T47D (cell line): Measurements from ENCODE around the gene ATG16L1.

Experiments used
- DNase-seq, 2 experiments: peaks; one replicate each; pipeline versions ENCODE4 v3.0.0 to v3.0.0-alpha.2; 2011 to 2012; ENCODE audit warnings: low read depth in 1 of 2, low spot score in 1 of 2
- JUND ChIP-seq: IDR thresholded peaks from 2 replicates; pipeline ENCODE4 v1.6.1; 2012; ENCODE audit warnings: low read depth
- in situ Hi-C: cut with HindIII; loops from 2 replicates; pipeline ENCODE4 v1.10.0; 2016; ENCODE audit warnings: low sequenced_read_pairs, low pct_unique_long_range_greater_than_20kb

ATG16L1 gene

DNA sequence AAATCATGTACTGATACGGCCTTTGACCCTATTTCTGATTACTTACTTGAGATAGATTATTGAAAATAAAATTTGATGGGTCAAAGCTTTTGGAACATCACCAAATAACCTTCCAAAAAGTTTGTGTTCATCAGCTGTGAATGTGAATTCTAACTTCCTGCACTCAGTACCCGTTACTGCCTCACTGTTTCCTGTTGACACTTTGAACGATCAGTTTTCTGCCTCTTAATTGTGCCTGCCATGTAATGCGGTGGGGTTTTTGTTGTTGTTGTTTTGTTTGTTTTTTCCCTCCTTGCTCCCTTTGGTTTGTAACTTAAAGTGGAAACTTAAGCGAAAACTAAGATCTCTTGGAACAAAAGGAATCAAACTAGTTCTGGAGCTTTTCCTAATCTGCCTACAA, 18.9 kb downstream of the ATG16L1 start:
- in situ Hi-C loops = no loop called here

DNA sequence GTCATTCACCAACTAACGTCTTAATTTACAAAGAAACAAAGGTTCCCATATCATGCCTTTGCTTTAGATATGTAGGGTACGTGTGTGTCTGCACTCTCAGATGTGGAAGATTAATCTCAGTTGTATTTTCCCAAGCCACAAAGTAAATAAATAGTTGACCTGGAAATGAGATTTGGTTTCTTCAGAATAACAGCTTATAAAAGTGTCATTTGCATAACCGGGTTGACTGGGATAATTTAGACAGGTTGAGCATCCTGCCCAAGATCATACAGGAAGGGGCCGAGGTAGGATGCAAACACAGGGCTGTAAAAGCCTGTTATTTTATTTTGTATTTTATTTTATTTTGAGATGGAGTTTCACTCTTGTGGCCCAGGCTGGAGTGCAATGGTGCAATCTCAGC, 19.5 kb downstream of the ATG16L1 start:
- peak; percentile 38; the same call in 1 of the 2 replicates for TF ChIP-seq JUND
- peak in 1 of 2 experiments; percentile 72 for DNase-seq
- in situ Hi-C loops = no loop called here

More for the DNA sequence above, 18.9 kb downstream of the ATG16L1 start:
- DNase-seq = no peak
- TF ChIP-seq JUND = no peak

DNA sequence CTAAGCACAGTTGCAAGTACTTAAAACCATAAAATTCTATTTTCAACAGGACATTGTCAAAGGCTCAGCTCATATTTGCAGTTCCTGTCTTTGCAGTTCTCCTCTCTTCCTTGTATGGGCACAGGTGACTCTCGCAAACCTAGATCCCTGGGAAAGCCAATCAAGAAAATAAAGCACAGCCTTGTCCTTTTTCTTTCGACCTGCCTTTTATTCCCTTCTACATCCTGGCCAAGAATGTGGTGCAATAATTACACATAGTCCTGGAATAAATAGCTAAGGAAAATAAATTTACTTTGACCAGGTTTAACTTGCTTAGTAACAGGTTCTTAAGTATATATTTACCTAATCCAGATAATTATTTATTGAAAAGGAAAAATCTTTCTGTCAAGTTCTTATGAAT, 20.2 kb downstream of the ATG16L1 start:
- DNase-seq = peak in 1 of 2 experiments; percentile 94
- in situ Hi-C loops = no loop called here
- TF ChIP-seq JUND = peak; percentile 76

DNA sequence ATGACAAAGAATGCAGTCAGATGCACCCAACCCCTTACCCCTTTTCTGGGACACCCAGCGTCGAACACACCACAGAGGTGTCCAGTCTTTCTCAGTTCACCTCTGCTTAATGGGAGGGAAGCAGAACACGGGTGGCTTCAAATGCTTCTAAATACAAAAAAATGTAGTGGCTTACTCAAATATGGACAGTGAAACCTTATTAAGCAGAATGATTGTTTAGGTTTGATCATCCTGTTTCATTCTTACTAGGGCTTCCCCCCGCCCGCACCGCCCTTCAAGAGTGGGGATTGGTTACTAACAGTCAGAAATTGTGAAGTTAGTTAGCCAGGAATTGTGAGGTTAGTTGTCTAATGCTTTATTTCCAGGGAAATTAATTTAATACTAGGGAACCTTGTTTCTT, 21.6 kb downstream of the ATG16L1 start:
- DNase-seq = no peak
- in situ Hi-C loops = no loop called here
- no peak for TF ChIP-seq JUND

DNA sequence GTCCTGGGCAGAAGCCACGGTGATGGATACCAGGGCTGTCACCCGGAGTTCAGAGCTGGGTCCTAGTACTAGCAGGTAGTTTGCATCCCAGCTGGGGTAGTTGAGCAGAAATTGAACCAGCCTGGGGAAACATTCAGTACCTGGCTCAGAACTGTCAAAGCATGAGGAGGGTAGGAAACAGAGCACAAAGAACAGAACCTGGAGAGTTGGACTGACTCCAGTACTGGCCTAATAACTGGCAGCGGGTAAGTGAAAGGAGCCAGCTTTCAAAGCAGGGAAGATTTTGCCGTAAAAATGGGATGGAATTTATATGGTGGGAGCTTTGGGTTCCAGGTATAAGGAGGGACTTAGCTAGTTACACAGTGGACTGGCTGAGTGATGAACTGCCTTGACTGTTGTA, 23.8 kb downstream of the ATG16L1 start:
- no peak for TF ChIP-seq JUND
- in situ Hi-C loops = no loop called here
- DNase-seq = no peak

DNA sequence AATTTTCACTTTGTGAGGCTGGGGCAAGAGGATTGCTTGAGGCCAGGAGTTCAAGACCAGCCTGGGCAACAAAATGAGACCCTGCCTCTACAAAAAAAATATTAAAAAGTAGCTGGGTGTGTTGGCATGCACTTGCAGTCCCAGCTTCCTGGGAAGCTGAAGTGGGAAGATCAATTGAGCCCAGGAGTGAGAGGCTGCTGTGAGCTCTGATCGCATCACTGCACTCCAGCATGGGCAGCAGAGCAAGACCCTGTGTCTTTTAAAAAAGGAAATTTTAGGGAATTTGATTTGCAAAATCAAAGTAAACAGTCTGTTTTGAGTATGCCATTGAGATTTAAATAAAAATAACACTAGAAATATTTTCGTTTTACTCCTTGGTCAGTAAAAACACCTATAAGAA, 27.4 kb downstream of the ATG16L1 start:
- in situ Hi-C loops = no loop called here
- no peak for DNase-seq
- TF ChIP-seq JUND = no peak

DNA sequence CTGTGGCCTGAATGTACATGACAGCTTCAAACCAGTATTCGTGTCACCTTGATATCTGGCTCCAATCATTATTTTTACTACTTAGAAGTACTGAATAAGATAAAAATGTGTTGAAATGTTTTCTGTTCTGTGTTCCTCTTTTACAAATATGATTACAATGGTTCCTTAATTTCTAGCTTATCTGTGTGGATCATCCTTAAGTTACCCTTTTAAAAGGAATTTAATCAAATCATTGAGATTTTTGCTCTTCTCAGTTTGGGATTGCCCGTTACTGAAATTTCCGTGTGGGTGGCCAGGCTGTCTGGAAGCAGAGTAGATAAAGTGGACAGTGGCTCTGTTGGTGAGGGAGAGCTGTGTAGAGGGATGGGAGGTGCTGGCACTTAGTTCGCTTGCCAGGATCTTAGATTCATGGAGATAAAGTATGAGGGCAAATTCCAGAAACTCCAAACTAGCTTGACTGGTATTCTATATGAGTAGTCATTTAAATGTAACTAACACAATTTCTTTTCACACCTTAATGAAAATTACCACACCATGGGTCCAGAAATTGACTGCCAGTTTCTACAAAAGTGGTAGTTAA, 28.7 kb downstream of the ATG16L1 start:
- TF ChIP-seq JUND = no peak
- DNase-seq = peak in 1 of 2 experiments; percentile 56
- in situ Hi-C loops = no loop called here

DNA sequence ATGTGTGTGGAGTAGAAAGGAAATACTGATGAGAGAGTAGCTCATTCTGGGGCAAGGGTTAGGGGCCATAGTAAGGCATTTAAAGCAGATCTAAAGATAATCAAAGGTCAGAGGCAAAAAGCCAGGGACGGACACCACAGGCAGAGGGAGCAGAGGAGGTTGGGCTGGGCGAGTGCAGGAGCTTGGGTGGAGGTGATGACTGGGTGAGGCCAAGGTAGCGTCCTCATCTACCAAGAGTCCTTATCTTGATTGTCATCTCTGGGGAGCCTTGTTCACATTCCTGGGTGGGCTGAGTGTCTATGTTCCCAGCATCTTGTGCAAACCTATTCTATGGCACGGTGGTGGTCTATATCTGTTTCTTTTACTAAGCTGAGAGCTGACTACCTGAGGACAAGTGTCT, 30.1 kb downstream of the ATG16L1 start:
- no peak for TF ChIP-seq JUND
- in situ Hi-C loops = no loop called here
- DNase-seq = no peak

DNA sequence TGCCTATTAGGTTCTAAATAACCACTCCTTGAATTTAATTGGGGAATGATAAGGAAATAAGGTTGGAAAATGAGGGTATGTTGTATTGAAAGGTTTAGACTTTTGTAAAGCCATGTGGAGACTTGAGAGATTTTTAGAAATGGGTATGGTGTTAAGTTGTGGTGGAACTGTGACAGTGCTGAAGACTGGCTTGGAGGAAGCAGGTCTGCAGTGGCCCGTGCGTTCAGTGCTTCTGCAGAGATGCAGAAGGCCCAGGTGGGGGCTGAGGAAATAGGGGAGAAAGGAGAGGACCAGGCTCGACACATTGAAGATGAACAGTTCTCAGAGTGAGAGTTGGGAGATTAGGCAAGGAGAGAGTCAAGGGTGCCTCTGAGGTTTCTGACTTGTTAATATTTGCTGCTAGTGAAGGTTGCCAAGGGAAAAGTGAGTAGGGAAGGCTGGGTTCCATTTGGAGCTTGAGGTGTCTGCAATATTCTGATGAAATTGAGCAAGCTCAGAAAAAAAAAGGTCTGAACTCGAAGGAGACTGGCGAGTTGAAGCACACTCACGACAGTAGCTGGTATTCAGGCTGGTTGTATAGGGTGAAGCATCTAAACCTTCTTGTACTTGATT, 30.6 kb downstream of the ATG16L1 start:
- no peak for DNase-seq
- TF ChIP-seq JUND = no peak
- in situ Hi-C loops = no loop called here

DNA sequence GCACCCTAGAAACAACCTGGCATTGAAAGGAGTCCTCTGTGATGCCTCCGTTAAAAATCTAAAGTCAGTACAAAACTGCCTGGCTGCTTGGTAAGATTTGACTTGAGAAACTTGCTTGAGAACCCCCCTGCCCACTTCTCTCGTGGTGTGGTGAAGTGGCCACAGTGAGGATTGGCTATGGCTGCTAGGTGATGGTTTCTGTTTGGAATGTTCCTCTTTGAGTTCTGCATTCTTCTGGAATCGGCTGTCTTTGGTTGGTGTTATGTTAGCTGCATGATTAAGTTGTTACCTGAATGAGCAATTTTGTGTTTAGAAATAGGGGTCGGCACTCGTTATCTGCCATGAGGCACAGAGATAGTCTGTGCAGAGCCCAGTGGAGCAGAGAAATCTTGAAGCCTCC, 34.4 kb downstream of the ATG16L1 start:
- in situ Hi-C loops = no loop called here
- TF ChIP-seq JUND = no peak
- no peak for DNase-seq

DNA sequence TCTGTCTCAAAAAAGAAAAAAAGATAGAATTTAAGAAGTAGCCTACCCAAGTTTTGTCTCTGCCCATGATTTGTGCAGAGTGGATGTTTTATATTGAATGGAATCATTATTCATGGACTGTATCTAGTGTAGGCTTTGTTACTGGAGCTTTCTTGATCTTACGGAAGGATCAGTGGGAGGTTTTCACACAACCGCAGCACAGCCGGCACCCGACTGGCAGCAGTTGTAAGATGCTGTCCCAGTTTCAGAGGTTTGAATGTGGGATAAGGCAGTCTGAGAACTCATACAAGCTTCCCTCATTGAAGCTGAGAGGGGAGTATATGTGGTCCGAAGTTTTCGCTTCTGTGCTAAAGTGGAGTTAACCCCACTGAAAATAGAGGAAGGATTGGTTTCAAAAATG, 36.4 kb downstream of the ATG16L1 start:
- DNase-seq = no peak
- no peak for TF ChIP-seq JUND
- in situ Hi-C loops = no loop called here

DNA sequence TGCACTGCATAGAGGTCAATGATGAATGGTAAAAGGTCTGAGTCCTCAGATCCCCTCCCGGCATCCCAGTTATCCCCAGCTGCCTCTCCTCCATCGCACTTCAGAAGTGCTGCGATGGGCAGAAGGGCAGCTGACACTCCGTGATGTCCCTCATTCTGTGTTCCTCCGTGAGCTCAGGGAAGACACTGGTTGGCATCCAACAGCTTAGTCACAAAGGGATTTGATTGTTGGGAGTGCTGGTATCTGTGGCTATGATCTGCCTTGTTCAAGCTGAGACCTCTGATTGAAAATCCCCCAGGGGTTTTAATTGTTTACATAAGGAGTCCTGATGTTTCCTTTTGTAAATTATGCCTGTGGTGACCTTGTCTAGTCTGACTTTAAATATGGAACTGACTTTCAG, 37.2 kb downstream of the ATG16L1 start:
- peak in 1 of 2 experiments; percentile 41 for DNase-seq
- in situ Hi-C loops = no loop called here
- no peak for TF ChIP-seq JUND

DNA sequence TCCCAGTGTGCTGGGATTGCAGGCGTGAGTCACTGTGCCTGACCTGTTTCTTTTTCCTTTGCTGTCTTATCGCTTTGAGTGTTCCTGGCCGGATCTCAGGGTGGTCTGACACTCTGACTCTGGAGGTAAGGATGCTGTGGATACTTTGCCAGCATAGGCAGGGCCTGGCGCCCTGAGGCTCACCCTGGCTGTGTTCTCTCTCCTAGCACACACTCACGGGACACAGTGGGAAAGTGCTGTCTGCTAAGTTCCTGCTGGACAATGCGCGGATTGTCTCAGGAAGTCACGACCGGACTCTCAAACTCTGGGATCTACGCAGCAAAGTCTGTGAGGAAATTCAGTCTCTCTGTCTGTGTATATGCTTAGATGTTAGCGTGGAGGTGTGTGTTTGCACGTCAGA, 38.2 kb downstream of the ATG16L1 start:
- no peak for DNase-seq
- in situ Hi-C loops = no loop called here

More for the DNA sequence above, 38.2 kb downstream of the ATG16L1 start:
- TF ChIP-seq JUND = no peak
